B cell (primary cell): Measurements from ENCODE around the gene PRKCG. TPM values are rescaled to one million over a fixed set of nuclear protein-coding genes. Genes with fewer than 3 reads are reported as not detected.

Source experiments
- ATAC-seq: fragments of 200-7000 bp; cut with Tn5 transposase; one replicate; pipeline ENCODE4 v1.10.0; 2021; ENCODE audit warnings: low read depth, mild to moderate bottlenecking, moderate number of reproducible peaks, moderate library complexity
- CTCF ChIA-PET: fragments of 350-600 bp; sonication (Branson Sonifier 250); formaldehyde crosslinking; loops from one replicate; lab custom pipeline; 2021; ENCODE audit warnings: antibody characterized with exemption, inconsistent platforms; lab: Charles Lee
- POLR2A ChIA-PET: fragments of 350-600 bp; sonication (Branson Sonifier 250); formaldehyde crosslinking; loops from one replicate; lab custom pipeline; 2021; ENCODE audit warnings: antibody characterized with exemption; lab: Charles Lee
- DNase-seq: peaks from one replicate; pipeline ENCODE4 v3.0.0; 2013
- H2AFZ ChIP-seq: 2 replicates; pipeline ENCODE4 v1.6.1; 2012; ENCODE audit warnings: mild to moderate bottlenecking, low read depth, low read length; ENCODE audit not compliant: insufficient read depth, poor library complexity, severe bottlenecking
- H3K27ac ChIP-seq, 2 donors: 1 replicate in 1 of 2; 2 replicates in 1 of 2; pipeline ENCODE4 v1.5.1; 2012 to 2013; ENCODE audit warnings: low read length in 2 of 2, mild to moderate bottlenecking in 2 of 2, moderate library complexity in 1 of 2
- H3K27me3 ChIP-seq, 4 experiments: fragments of 200-600 bp in 1 of 4; sonication (generic) in 1 of 4; replicated peaks in 1 of 4; 1 replicate in 2 of 4; 2 replicates in 2 of 4; pipeline versions ENCODE4 v1.6.1 to v1.7.0; 2013 to 2016; ENCODE audit warnings: low read length in 3 of 4, mild to moderate bottlenecking in 2 of 4, mixed read lengths in 1 of 4, moderate library complexity in 1 of 4; ENCODE audit not compliant: insufficient read depth in 4 of 4, control insufficient read depth in 3 of 4; ENCODE audit errors: control extremely low read depth in 1 of 4
- H3K36me3 ChIP-seq, 2 experiments: replicated peaks in 1 of 2; 1 replicate in 1 of 2; 2 replicates in 1 of 2; pipeline versions ENCODE4 v1.6.1 to v1.7.1; 2013; ENCODE audit warnings: low read length in 1 of 2; ENCODE audit not compliant: insufficient read depth in 2 of 2, control insufficient read depth in 1 of 2; ENCODE audit errors: control extremely low read depth in 1 of 2, extremely low read depth in 1 of 2
- H3K4me1 ChIP-seq, 2 donors: fragments of 200-600 bp in 1 of 2; sonication (generic) in 1 of 2; 1 replicate in 1 of 2; 2 replicates in 1 of 2; pipeline versions ENCODE4 v1.5.1 to v1.6.1; 2013 to 2017; ENCODE audit warnings: low read length in 2 of 2; ENCODE audit not compliant: control insufficient read depth in 2 of 2, insufficient read depth in 2 of 2
- H3K4me2 ChIP-seq: replicated peaks from 2 replicates; pipeline ENCODE3; 2012; ENCODE audit warnings: mild to moderate bottlenecking, low read depth, low read length; ENCODE audit not compliant: poor library complexity, severe bottlenecking
- H3K4me3 ChIP-seq, 5 experiments: fragments of 200-600 bp in 1 of 5; sonication (generic) in 1 of 5; 1 replicate in 3 of 5; 2 replicates in 2 of 5; pipeline versions ENCODE4 v1.5.1 to v1.7.0; 2011 to 2016; ENCODE audit warnings: low read length in 4 of 5, mild to moderate bottlenecking in 4 of 5, low read depth in 2 of 5, control low read depth in 1 of 5, moderate library complexity in 1 of 5; ENCODE audit not compliant: insufficient read depth in 1 of 5; ENCODE audit errors: control extremely low read depth in 1 of 5, extremely low read depth in 1 of 5
- H3K79me2 ChIP-seq: fragments of 200-600 bp; sonication (generic); one replicate; pipeline ENCODE4 v1.6.0; 2016; ENCODE audit warnings: low read length; ENCODE audit not compliant: control insufficient read depth, insufficient read depth
- H3K9ac ChIP-seq: fragments of 200-600 bp; sonication (generic); 2 replicates; pipeline ENCODE4 v1.6.1; 2017; ENCODE audit warnings: mild to moderate bottlenecking, low read length, moderate library complexity
- H3K9me3 ChIP-seq, 3 donors: one replicate each; pipeline versions ENCODE4 v1.6.1 to v1.7.1; 2013; ENCODE audit warnings: low read length in 2 of 3; ENCODE audit not compliant: control insufficient read depth in 2 of 3, insufficient read depth in 1 of 3; ENCODE audit errors: control extremely low read depth in 1 of 3
- H4K20me1 ChIP-seq: 2 replicates; pipeline ENCODE4 v1.6.0; 2012; ENCODE audit warnings: mild to moderate bottlenecking, low read length; ENCODE audit not compliant: insufficient read depth, control insufficient read depth, poor library complexity, severe bottlenecking
- H3K27ac Mint-ChIP-seq: one replicate; pipeline ENCODE4 v1.8.0; 2021; ENCODE audit warnings: mixed read lengths
- H3K27me3 Mint-ChIP-seq: one replicate; pipeline ENCODE4 v1.8.0; 2021; ENCODE audit warnings: mixed read lengths
- H3K4me1 Mint-ChIP-seq: one replicate; pipeline ENCODE4 v1.8.0; 2021; ENCODE audit warnings: mixed read lengths
- H3K4me3 Mint-ChIP-seq: one replicate; pipeline ENCODE4 v1.8.0; 2021; ENCODE audit warnings: mixed read lengths
- H3K9me3 Mint-ChIP-seq: one replicate; pipeline ENCODE4 v1.8.0; 2022; ENCODE audit warnings: mixed read lengths; ENCODE audit not compliant: insufficient read depth
- CTCF ChIP-seq: fragments of 200-600 bp; IDR thresholded peaks from one replicate; pipeline ENCODE4 v1.8.0; 2022; ENCODE audit warnings: antibody characterized with exemption, mild to moderate bottlenecking
- EZH2 ChIP-seq: IDR thresholded peaks from 2 replicates; pipeline ENCODE4 v1.6.1; 2012; ENCODE audit warnings: borderline replicate concordance, low read depth, mild to moderate bottlenecking, moderate library complexity, low read length; ENCODE audit not compliant: insufficient read depth, poor library complexity, severe bottlenecking
- WGBS: methylation state at CpG from one replicate; pipeline ENCODE4 v1.1.5; 2013; ENCODE audit warnings: missing lambda C conversion rate; ENCODE audit not compliant: insufficient coverage; 5-methylcytosine and 5-hydroxymethylcytosine counted together
- intact Hi-C: fragments of 100-400 bp; cut with micrococcal nuclease; formaldehyde crosslinking; loops from one replicate; pipeline ENCODE4 v1.10.0; 2022
- polyA plus RNA-seq: library from polyadenylated mRNA; depleted of rRNA; stranded (reverse); fragments of >200 nt; gene quantifications from 2 replicates; pipeline ENCODE4 v1.2.3, GENCODE V29; 2012
- total RNA-seq, 2 donors: library from RNA; stranded (reverse); fragments of 120-200 nt in 1 of 2; gene quantifications; 1 replicate in 1 of 2; 2 replicates in 1 of 2; pipeline versions ENCODE4 v1.2.3 to v1.2.4, GENCODE V29; 2013 to 2022

The PRKCG gene
- total and polyA plus RNA-seq, 2 donors (not counting 1 experiment from before 2014, with no cell fraction given): 0.31 TPM; not detected in 1

DNA sequence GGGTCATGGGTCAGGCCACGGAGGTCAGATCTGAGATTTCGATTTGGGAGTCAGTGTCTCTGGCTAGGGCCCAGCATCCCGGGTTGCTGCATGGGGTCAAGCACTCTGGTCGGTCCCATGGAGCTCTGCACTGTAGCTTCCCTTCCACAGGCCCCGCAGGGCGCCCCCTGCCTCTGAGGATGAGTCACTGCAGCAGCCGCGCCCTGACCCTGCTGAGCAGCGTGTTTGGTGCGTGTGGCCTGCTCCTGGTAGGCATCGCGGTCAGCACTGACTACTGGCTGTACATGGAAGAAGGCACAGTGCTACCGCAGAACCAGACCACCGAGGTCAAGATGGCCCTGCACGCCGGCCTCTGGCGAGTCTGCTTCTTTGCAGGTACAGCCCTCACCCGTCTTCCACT lies 30.7 kb downstream of the PRKCG start:
- POLR2A ChIA-PET: no interaction called here
- intact Hi-C loops: no loop called here
- WGBS: 77% methylated on average over 18 of the region's 18 CpGs
- Histone ChIP-seq H3K36me3 (no peaks in the 10 kb centered on the region), H3K9me3 (peaks cover 0 to 32% (median 0%) of the 10 kb centered on the region in 3 donors), H4K20me1 (no peaks in the 10 kb centered on the region), H2AFZ (no peak overlapping the region), H3K27ac (no peak overlapping the region), H3K4me1 (peaks cover 16 to 20% of the 10 kb centered on the region in 2 donors), H3K4me3 (no peak overlapping the region), H3K27me3 (peaks cover 0 to 51% (median 28%) of the 10 kb centered on the region in 4 experiments), H3K4me2 (no peak overlapping the region), H3K9ac (no peak overlapping the region), H3K79me2 (no peaks in the 10 kb centered on the region)
- CTCF ChIA-PET: no interaction called here
- Mint-ChIP-seq H3K27me3 (peaks cover 63% of the 10 kb centered on the region), H3K9me3 (peaks cover 4% of the 10 kb centered on the region), H3K4me1 (peaks cover 18% of the 10 kb centered on the region), H3K27ac (no peak overlapping the region), H3K4me3 (no peak overlapping the region)
- ATAC-seq (no peak), DNase-seq (no peak)
- TF ChIP-seq CTCF: no peak
- TF ChIP-seq EZH2: no peak

- TF ChIP-seq CTCF: no peak
- no peak for TF ChIP-seq EZH2
- Histone ChIP-seq H4K20me1 (no peaks in the 10 kb centered on the region), H3K4me1 (peaks cover 0 to 2% of the 10 kb centered on the region in 2 donors), H3K36me3 (no peaks in the 10 kb centered on the region), H3K79me2 (no peaks in the 10 kb centered on the region), H3K4me3 (no peak overlapping the region), H3K4me2 (no peak overlapping the region), H3K27me3 (peaks cover 0 to 30% (median 13%) of the 10 kb centered on the region in 4 experiments), H3K9ac (no peak overlapping the region), H2AFZ (no peak overlapping the region), H3K9me3 (peaks cover 0 to 15% (median 0%) of the 10 kb centered on the region in 3 donors), H3K27ac (no peak overlapping the region)
- Mint-ChIP-seq H3K27ac (no peak overlapping the region), H3K4me3 (no peak overlapping the region), H3K9me3 (peaks cover 4% of the 10 kb centered on the region), H3K4me1 (peaks cover 7% of the 10 kb centered on the region), H3K27me3 (peaks cover 45% of the 10 kb centered on the region)
- CTCF ChIA-PET: no interaction called here
- POLR2A ChIA-PET: no interaction called here
- WGBS: 62% methylated on average over 5 of the region's 8 CpGs
- intact Hi-C loops: no loop called here
- ATAC-seq: no peak
- no peak for DNase-seq
Measured at GRCh38 chr19:53915000-53915399, 33.0 kb downstream of the PRKCG start.
